ENCODE data around the gene KCNK6. TPM values are rescaled to one million over a fixed set of nuclear protein-coding genes. Genes with fewer than 3 reads are reported as not detected.

KCNK6 gene
- total RNA-seq, 1 donor from 2014 or later = 0.92 TPM

GRCh38 chr19:38377052-38377451 is 57.4 kb downstream of the KCNK6 start:
- Histone ChIP-seq H3K4me1 (peaks cover 11% of the 10 kb centered on the region), H3K9me3 (ENCODE audit: low read depth) (no peaks in the 10 kb centered on the region), H3K27me3 (peaks cover 4% of the 10 kb centered on the region), H3K9ac (no peak overlapping the region), H3K79me2 (ENCODE audit: low read depth) (peaks cover 32% of the 10 kb centered on the region), H3K27ac (no peak overlapping the region), H2AFZ (replicated peaks) (no peak overlapping the region), H4K20me1 (ENCODE audit: low read depth) (peaks cover 20% of the 10 kb centered on the region), H3K4me2 (no peak overlapping the region), H3F3A (ENCODE audit: low read depth) (peaks cover 7% of the 10 kb centered on the region), H3K36me3 (no peaks in the 10 kb centered on the region), H3K4me3 (no peak overlapping the region)
- H3K36me3 Mint-ChIP-seq = peaks cover 13% of the 10 kb centered on the region
- no peak overlapping the region for H3K27ac Mint-ChIP-seq
- TF ChIP-seq EZH2 (IDR thresholded peaks at IDR 0.05) = no peak
- TF ChIP-seq EZH2phosphoT487 (IDR thresholded peaks at IDR 0.05) = no peak
- no peak for TF ChIP-seq CTCF (IDR thresholded peaks at IDR 0.05)
- H3K4me3 Mint-ChIP-seq = peak overlapping the region; percentile 96
- H3K27me3 Mint-ChIP-seq (ENCODE audit: insufficient read depth, low read depth) = peaks cover 10% of the 10 kb centered on the region
- no peak for DNase-seq (ENCODE audit: low spot score)
- no peaks in the 10 kb centered on the region for H3K9me3 Mint-ChIP-seq
- H3K4me1 Mint-ChIP-seq = peaks cover 22% of the 10 kb centered on the region

GRCh38 chr19:38378866-38379265 is 59.2 kb downstream of the KCNK6 start:
- Histone ChIP-seq H3K27ac (no peak overlapping the region), H3K9ac (no peak overlapping the region), H3K4me3 (no peak overlapping the region), H3K36me3 (no peaks in the 10 kb centered on the region), H3K4me1 (peaks cover 9% of the 10 kb centered on the region), H3K9me3 (ENCODE audit: low read depth) (no peaks in the 10 kb centered on the region), H2AFZ (replicated peaks) (no peak overlapping the region), H4K20me1 (ENCODE audit: low read depth) (peaks cover 20% of the 10 kb centered on the region), H3K4me2 (no peak overlapping the region), H3K79me2 (ENCODE audit: low read depth) (peaks cover 32% of the 10 kb centered on the region), H3F3A (ENCODE audit: low read depth) (peaks cover 3% of the 10 kb centered on the region), H3K27me3 (no peaks in the 10 kb centered on the region)
- H3K27ac Mint-ChIP-seq = no peak overlapping the region
- H3K36me3 Mint-ChIP-seq = peaks cover 20% of the 10 kb centered on the region
- no peaks in the 10 kb centered on the region for H3K9me3 Mint-ChIP-seq
- no peak for DNase-seq (ENCODE audit: low spot score)
- peaks cover 10% of the 10 kb centered on the region for H3K27me3 Mint-ChIP-seq (ENCODE audit: insufficient read depth, low read depth)
- H3K4me1 Mint-ChIP-seq = peaks cover 22% of the 10 kb centered on the region
- no peak for TF ChIP-seq EZH2 (IDR thresholded peaks at IDR 0.05)
- no peak for TF ChIP-seq CTCF (IDR thresholded peaks at IDR 0.05)
- no peak for TF ChIP-seq EZH2phosphoT487 (IDR thresholded peaks at IDR 0.05)
- H3K4me3 Mint-ChIP-seq = no peak overlapping the region

- Histone ChIP-seq H3K27ac (no peak overlapping the region), H3K27me3 (peaks cover 12% of the 10 kb centered on the region), H2AFZ (replicated peaks) (no peak overlapping the region), H3K4me3 (no peak overlapping the region), H3K79me2 (ENCODE audit: low read depth) (peaks cover 18% of the 10 kb centered on the region), H3F3A (ENCODE audit: low read depth) (peaks cover 1% of the 10 kb centered on the region), H3K4me2 (no peak overlapping the region), H4K20me1 (ENCODE audit: low read depth) (peaks cover 27% of the 10 kb centered on the region), H3K36me3 (no peaks in the 10 kb centered on the region), H3K9me3 (ENCODE audit: low read depth) (no peaks in the 10 kb centered on the region), H3K4me1 (no peaks in the 10 kb centered on the region), H3K9ac (no peak overlapping the region)
- Mint-ChIP-seq H3K4me1 (peaks cover 6% of the 10 kb centered on the region), H3K9me3 (no peaks in the 10 kb centered on the region), H3K27me3 (ENCODE audit: insufficient read depth, low read depth) (peaks cover 8% of the 10 kb centered on the region), H3K4me3 (no peak overlapping the region), H3K36me3 (peaks cover 20% of the 10 kb centered on the region), H3K27ac (no peak overlapping the region)
- no peak for DNase-seq (ENCODE audit: low spot score)
- no peak for TF ChIP-seq EZH2 (IDR thresholded peaks at IDR 0.05)
These were observed 61.5 kb downstream of the KCNK6 start for GRCh38 chr19:38381138-38381537.

Small RNAs within 50 kb of the gene (small RNA-seq; reads per million reads assigned to genes)
- not detected for gene RF00019

Other genes with a start within 250 kb of the KCNK6 start
- gene DPF1, start 95.6 kb upstream of the KCNK6 start, total RNA-seq (ENCODE audit: low replicate concordance) = 3.4 and 6.5 TPM in 2 replicates
- 2.0 and 4.2 TPM in 2 replicates for gene PPP1R14A, start 63.5 kb upstream of the KCNK6 start, total RNA-seq (ENCODE audit: low replicate concordance)
- gene SPINT2, start 55.3 kb upstream of the KCNK6 start, total RNA-seq (ENCODE audit: low replicate concordance) = 71.0 and 177 TPM in 2 replicates
- not detected in 2 replicates for gene C19orf33, start 15.6 kb upstream of the KCNK6 start, total RNA-seq (ENCODE audit: low replicate concordance)
- 38.1 and 92.9 TPM in 2 replicates for gene YIF1B, start 3.9 kb upstream of the KCNK6 start, total RNA-seq (ENCODE audit: low replicate concordance)
- 1.4 and 5.5 TPM in 2 replicates for gene CATSPERG, start 16.0 kb downstream of the KCNK6 start, total RNA-seq (ENCODE audit: low replicate concordance)
- 119 and 196 TPM in 2 replicates for gene PSMD8, start 54.7 kb downstream of the KCNK6 start, total RNA-seq (ENCODE audit: low replicate concordance)
- gene GGN, start 68.2 kb downstream of the KCNK6 start, total RNA-seq (ENCODE audit: low replicate concordance) = 1.0 TPM in 1 of 2 replicates, not detected in the other
- gene SPRED3, start 68.9 kb downstream of the KCNK6 start, total RNA-seq (ENCODE audit: low replicate concordance) = 0.99 and 4.6 TPM in 2 replicates
- 3.5 and 13.2 TPM in 2 replicates for gene FAM98C, start 83.2 kb downstream of the KCNK6 start, total RNA-seq (ENCODE audit: low replicate concordance)
- 0.09 TPM in 1 of 2 replicates, not detected in the other for gene RASGRP4, start 106.4 kb downstream of the KCNK6 start, total RNA-seq (ENCODE audit: low replicate concordance)
- 0.60 and 2.2 TPM in 2 replicates for gene RYR1, start 113.8 kb downstream of the KCNK6 start, total RNA-seq (ENCODE audit: low replicate concordance)

All from neural progenitor cell (in vitro differentiated cells).